GM18951 (cell line): ENCODE measurements around the gene PEX7.
"Not testable (repeated sequence)": the region's sequence is repeated elsewhere in the genome, so short reads cannot be mapped to it uniquely, and the experiment has no call there.

Experiments used
- POLR2A ChIP-seq: IDR thresholded peaks from 4 replicates; pipeline ENCODE4 v1.6.1; 2011; ENCODE audit warnings: mild to moderate bottlenecking; ENCODE audit not compliant: insufficient read length, insufficient read depth; ENCODE audit errors: extremely low read depth
- in situ Hi-C: fragments of 300-500 bp; cut with MboI; formaldehyde crosslinking; loops from one replicate; pipeline ENCODE4 v1.12.0; 2022; ENCODE audit warnings: low sequenced_read_pairs, mixed read lengths, inconsistent platforms; ENCODE audit not compliant: unreplicated experiment

The PEX7 gene

DNA sequence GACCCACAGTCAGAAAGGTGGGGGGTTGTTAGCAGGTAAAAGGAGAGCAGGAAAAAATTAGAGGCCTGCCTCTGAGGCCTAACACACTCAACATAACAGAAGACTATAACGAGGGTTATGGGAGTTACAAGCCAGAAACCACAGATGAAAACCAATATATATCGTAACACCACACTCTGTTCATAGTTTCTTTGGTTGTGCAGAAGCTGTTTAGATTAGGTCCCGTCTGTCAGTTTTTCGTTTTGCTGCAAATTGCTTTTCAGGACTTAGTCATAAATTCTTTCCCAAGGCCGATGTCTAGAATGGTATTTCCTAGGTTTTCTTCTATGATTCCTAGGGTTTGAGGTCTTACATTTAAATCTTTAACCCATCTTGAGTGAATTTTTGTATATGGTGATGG, 26.4 kb upstream of the PEX7 start:
- in situ Hi-C loops: no loop called here
- no peak for TF ChIP-seq POLR2A

DNA sequence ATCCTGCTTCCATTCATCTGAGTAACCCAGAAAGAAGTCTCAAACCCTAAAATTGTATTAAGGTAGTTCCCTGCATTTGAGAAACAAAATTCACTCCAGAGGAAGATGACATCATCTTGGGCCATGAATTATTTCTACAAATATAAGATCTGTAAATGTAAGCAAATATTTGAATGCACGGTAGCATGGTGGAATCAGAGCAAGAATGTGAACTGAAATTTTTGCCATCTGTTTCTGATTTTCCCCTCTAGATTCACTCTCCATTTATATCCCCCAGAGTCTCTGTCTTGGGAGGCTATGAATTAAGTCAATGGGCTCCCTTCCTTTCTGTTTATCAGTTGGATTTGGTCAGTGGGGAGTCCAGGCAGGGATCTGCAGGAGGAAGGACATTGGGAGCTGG, 24.3 kb upstream of the PEX7 start:
- in situ Hi-C loops: no loop called here
- TF ChIP-seq POLR2A: no peak

DNA sequence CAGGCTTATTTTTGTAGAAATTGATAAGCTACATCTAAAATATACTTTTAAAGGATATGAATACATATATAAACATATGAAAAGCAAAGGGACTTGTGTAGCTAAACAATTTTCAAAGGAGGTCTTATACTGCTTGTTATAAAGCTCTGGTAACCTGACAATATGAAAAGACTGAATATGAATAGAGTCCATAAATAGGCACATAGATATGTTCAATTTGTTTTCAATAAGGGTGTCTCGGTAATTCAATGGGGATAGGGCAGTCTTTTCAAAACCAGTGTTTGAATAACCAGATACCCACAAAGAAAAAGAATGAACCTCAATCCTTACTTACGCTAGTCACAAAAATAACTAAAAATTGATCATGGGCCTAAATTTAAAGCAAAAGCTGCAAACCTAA, 20.8 kb upstream of the PEX7 start:
- in situ Hi-C loops: no loop called here
- TF ChIP-seq POLR2A: no peak

DNA sequence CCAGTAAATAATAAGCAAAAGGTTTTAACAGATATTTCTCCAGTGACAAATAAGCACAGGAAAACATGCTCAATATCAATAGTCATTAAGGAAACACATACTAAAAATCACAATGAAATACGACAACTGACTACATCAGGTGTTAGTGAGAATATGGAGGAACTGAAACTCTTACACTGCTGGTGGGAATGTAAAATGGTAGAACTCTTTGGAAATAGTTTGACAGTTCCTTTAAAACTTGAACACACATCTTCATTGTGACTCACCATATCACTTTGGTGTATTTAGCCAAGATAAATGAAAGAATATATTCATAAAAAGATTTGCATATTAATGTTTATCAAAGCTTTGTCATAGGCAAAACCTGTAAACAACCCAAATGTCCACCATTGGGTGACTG, 18.8 kb upstream of the PEX7 start:
- in situ Hi-C loops: no loop called here

DNA sequence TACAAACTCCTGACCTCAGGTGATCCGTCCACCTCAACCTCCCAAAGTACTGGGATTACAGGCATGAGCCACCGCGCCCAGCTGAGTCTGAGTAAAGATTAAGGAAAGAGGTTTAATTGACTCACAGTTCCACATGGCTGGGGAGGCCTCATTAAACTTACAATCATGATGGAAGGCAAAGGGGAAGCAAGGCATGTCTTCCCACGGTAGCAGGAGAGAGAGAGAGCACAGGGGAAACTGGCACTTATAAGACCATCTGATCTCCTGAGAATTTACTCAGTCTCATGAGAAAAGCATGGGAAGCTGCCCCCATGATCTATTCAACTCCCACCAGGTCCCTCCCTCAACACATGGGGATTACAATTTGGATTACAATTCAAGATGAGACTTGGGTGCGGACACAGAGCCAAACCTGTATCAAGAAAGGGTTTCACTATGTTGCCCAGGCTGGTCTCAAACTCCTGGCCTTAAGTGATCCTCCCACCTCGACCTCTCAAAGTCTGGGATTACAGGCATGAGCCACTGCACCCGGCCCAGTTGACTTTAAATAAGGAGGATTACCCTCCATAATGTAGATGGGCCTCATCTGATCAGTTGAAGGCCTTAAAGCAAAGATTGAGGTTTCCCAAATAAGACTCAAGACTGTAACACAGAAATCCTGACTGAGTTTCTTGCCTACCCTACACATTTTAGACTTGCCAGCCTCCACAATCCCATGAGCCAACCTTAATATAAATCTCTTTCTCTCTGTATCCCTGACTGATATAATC, 13.1 kb upstream of the PEX7 start:
- TF ChIP-seq POLR2A: no peak
- in situ Hi-C loops: no loop called here

More for the DNA sequence above, 18.8 kb upstream of the PEX7 start:
- no peak for TF ChIP-seq POLR2A

DNA sequence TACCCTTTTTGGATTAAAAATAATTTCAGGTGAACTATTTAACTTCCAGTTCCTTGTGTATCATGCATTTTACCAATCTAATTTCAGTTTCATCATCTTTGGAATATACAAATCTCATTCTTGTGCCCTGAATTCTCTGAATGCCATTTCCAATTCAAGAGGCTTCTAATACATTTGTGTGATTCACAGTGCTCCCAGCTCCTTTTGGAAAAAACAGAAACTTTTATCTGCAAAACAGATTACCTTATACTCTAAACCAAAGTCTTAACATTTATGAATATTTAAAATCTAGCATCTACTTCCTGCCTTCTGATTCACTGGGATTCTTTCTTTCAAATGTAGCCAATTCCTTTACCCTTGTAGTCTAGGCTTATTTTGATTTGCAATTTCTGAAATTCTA, 11.1 kb upstream of the PEX7 start:
- in situ Hi-C loops: no loop called here
- no peak for TF ChIP-seq POLR2A

DNA sequence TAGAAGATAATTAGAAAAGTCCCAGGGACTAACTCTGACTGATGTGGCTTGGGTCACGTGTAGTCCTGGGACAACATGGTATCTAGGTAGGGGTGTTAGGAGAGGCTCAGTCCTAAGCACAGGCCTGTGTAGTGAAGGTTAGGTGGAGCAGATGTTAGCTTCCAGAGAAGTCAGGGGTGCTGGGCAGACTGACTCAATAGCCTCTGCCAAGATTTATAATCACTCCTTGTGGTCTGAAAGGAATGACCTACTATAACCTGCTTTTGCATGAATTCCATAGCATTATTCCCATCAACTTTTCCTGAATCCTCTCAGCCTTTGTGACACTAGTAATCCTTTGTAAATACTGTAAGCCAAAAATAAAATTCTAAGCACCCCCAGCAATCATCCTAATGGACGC, 10.2 kb upstream of the PEX7 start:
- in situ Hi-C loops: no loop called here

DNA sequence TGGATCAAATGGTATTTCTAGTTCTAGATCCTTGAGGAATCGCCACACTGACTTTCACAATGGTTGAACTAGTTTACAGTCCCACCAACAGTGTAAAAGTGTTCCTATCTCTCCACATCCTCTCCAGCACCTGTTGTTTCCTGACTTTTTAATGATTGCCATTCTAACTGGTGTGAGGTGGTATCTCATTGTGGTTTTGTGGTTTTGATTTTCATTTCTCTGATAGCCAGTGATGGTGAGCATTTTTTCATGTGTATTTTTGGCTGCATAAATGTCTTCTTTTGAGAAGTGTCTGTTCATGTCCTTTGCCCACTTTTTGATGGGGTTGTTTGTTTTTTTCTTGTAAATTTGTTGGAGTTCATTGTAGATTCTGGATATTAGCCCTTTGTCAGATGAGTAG, 6.8 kb upstream of the PEX7 start:
- in situ Hi-C loops: not testable (repeated sequence)

More for the DNA sequence above, 10.2 kb upstream of the PEX7 start:
- no peak for TF ChIP-seq POLR2A

DNA sequence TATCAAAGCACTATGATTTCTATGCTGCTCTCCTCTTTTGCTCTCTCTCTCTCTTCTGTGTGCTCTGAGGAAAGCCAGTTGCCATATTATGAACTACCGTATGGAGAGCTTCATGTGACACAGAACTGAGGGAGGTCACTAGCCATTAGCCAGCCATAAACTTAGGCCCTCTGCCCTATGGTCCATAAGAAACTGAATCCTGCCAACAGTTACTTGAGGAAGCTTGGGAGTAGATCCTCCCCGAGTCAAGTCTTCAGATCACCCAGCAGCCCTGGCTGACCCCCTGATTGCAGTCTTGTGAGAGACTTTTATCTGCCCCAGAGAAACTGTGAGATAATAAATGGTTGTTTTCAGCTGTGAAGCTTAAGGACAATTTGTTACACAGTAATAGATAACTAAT, 5.7 kb upstream of the PEX7 start:
- TF ChIP-seq POLR2A: no peak
- in situ Hi-C loops: no loop called here

DNA sequence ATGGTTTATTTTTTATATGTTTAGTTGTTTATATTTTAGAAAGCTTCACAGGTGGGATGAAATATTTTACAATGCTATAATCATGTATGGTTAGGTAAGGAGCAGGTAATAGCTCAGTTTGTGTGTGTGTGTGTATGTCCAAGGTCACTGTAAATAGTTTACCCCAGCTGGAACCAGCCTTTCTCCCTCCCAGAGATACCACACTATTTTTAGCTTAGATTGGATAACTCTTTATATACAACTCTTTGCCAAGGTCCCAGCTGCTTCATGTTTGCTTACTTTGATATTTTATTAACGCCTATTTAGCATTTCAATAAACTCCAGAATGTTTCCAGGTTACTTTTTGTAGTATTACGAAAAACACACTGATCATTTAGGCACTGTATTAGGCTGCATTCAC, 1.8 kb upstream of the PEX7 start:
- in situ Hi-C loops: no loop called here
- TF ChIP-seq POLR2A: no peak

DNA sequence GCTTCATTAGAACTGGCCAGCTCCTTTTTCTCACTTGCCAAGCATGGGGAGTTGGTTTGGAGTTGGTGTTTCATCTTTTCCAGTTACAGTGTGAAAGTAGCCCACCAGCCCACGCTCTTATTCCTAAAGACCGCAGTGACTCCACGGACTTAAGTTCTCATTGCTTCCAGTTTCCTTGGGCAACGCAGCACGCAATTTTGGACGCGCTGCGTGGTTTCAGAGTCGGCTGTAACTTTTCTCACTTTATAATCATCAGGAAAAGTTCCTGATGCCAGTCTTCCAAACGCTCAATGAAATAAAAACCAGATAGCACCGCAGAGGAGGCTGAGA, 381 bp upstream of the PEX7 start:
- TF ChIP-seq POLR2A: no peak
- in situ Hi-C loops: no loop called here

DNA sequence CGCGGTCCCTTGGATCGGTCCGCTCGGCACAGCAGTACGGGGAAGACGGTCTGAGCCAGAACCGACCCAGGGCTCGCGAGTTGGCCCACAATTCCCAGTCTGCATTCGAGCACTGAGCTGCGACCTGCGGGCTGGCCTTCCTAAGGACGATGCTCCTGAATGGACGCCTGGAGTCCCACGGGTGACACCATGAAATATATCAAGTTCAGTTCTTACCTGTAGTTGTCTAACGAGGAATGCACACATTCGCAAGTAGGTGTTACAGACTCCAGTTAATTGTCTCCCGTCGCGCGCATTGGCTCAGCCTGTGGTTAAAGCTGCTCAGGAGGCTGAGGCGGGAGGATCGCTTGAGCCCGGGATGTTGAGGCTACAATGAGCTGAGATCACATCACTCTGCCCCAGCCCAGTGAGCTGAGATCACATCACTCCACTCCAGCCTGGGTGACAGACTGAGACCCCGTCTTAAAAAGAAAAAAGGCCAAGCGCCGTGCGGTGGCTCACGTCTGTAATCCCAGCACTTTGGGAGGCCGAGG, 802 bp downstream of the PEX7 start:
- TF ChIP-seq POLR2A: no peak

DNA sequence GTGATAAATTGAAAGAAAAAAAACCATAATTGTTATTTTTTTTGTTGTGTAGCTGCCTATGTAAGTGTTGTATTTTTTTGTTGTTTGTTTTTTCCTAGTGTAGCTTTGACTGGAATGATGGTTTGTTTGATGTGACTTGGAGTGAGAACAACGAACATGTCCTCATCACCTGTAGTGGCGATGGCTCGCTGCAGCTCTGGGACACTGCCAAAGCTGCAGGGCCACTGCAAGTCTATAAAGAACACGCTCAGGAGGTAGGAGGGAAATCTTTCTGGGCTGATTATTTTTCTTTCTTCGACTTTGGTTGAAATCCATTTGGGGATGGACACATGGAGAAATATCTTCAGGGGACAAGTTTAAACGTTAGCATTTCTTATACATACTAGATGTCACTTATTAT, 3.8 kb downstream of the PEX7 start:
- in situ Hi-C loops: no loop called here
- TF ChIP-seq POLR2A: no peak

More for the DNA sequence above, 802 bp downstream of the PEX7 start:
- in situ Hi-C loops: no loop called here

DNA sequence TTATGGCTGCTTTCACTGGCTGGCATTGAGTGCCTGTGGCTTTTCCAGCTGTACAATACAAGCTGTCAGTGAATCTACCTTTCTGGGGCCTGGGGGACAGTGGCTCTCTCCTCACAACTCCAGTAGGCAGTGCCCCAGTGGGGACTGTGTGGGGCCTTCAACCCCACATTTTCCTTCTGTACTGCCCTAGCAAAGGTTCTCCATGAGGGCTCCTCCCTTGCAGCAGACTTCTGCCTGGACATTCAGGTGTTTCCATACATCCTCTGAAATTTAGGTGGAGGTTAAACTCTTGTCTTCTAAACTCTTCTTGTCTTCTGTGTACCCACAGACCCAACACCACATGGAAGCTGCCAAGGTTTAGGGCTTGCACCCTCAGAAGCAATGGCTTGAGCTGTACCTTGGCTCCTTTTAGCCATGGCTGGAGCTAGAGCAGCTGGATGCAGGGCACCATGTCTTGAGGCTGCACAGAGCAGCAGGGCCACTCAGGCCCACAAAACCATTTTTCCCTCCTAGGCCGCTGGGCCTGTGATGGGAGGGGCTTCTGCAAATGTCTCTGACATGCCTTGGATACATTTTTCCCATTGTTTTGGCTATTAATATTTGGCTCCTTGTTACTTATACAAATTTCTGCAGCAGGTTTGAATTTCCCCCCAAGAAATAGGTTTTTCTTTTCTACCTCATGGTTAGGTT, 9.6 kb downstream of the PEX7 start:
- TF ChIP-seq POLR2A: no peak
- in situ Hi-C loops: no loop called here
